ENCODE results near the gene TEAD1. TPM values are rescaled to one million over a fixed set of nuclear protein-coding genes. Genes with fewer than 3 reads are reported as not detected.

Gene TEAD1
- total and polyA plus RNA-seq, 9 of the 15 experiments (the other 6 are each of a cell fraction or from before 2014, with no cell fraction given): 1.7 to 17.7 (median 10.8) TPM

- no peak overlapping the region for H3K9ac ChIP-seq (ENCODE audit: insufficient read depth in 1 of 2, low read depth in 2 of 2, low read length in 2 of 2)
- H3K4me2 ChIP-seq (ENCODE audit: insufficient read depth, low read length): no peak overlapping the region
- no peaks in the 10 kb centered on the region for H3K27me3 ChIP-seq (ENCODE audit: control insufficient read depth in 2 of 2, insufficient read depth in 2 of 2, low read length in 2 of 2)
- FAIRE-seq (no peak), ATAC-seq (peak; percentile 78), DNase-seq (ENCODE audit: extremely low read depth in 1 of 4, low spot score in 3 of 4) (peak in 2 of 4 experiments; percentile 26 to 50)
- in situ Hi-C loops (cut with MboI): no loop called here
- intact Hi-C loops (cut with micrococcal nuclease): no loop called here
- no peaks in the 10 kb centered on the region for H3K79me2 ChIP-seq (ENCODE audit: control insufficient read depth, insufficient read depth, low read length)
- CTCF ChIA-PET (ENCODE audit: low intra/inter-chr PET ratio): no interaction called here
- peaks cover 0 to 4% of the 10 kb centered on the region in 2 experiments; a peak in 2 of 5 replicates for H3K4me1 ChIP-seq (replicated peaks in 1 of 2; ENCODE audit: control insufficient read depth in 2 of 2, insufficient read depth in 2 of 2, low read length in 2 of 2)
- H3K36me3 ChIP-seq (ENCODE audit: control insufficient read depth, insufficient read depth, low read length): no peaks in the 10 kb centered on the region
- peak overlapping the region; percentile 85 for H2AFZ ChIP-seq (ENCODE audit: low read depth, low read length)
- no peaks in the 10 kb centered on the region for H4K20me1 ChIP-seq (replicated peaks; ENCODE audit: control insufficient read depth, insufficient read depth, low read length)
- H3K9me3 ChIP-seq (replicated peaks; ENCODE audit: control insufficient read depth, insufficient read depth, low read depth, low read length): no peaks in the 10 kb centered on the region; the same call in 1 of the 2 replicates
- no peaks in the 10 kb centered on the region for H3K9me1 ChIP-seq (ENCODE audit: control insufficient read depth, insufficient read depth, low read length)
- POLR2A ChIA-PET: no interaction called here
- no peak overlapping the region for H3K4me3 ChIP-seq
- no peak overlapping the region for H3K27ac ChIP-seq (ENCODE audit: extremely low read depth, low read depth, low read length)
- WGBS (ENCODE audit: insufficient coverage, low coverage, missing lambda C conversion rate): 30% methylated on average over 5 of the region's 5 CpGs
- no TSS peak for BruUV-seq (replicated peaks)
- TF ChIP-seq HSF4 (CRISPR knock-in tag; IDR thresholded peaks at IDR 0.05; ENCODE audit: borderline replicate concordance) (no peak), ZNF780A (CRISPR knock-in tag; IDR thresholded peaks at IDR 0.05) (no peak), ZBTB8A (IDR thresholded peaks at IDR 0.05; ENCODE audit: partially characterized antibody) (no peak), ZNF740 (CRISPR knock-in tag; IDR thresholded peaks at IDR 0.05) (no peak), ZNF740 (tag; IDR thresholded peaks at IDR 0.05) (no peak), FOXK2 (conservative IDR thresholded peaks at IDR 0.05 in 1 of 2, IDR thresholded peaks at IDR 0.05 in 1 of 2; ENCODE audit: low read depth in 2 of 2) (no peak), CBX8 (IDR thresholded peaks at IDR 0.05; ENCODE audit: borderline replicate concordance, extremely low read depth, low read depth, low read length, poor library complexity, severe bottlenecking) (no peak), EGR1 (conservative IDR thresholded peaks at IDR 0.05) (peak; percentile 81), DPF2 (IDR thresholded peaks at IDR 0.05) (no peak), POLR2B (IDR thresholded peaks at IDR 0.05; ENCODE audit: low read depth, partially characterized antibody) (no peak), ZNF764 (CRISPR knock-in tag; IDR thresholded peaks at IDR 0.05; ENCODE audit: low read depth) (no peak), ATF7 (IDR thresholded peaks at IDR 0.05) (no peak), RBM39 (optimal IDR thresholded peaks at IDR 0.05; ENCODE audit: low read depth, low read length) (no peak), ZNF589 (CRISPR knock-in tag; IDR thresholded peaks at IDR 0.05; ENCODE audit: low read depth) (no peak), VEZF1 (CRISPR knock-in tag; IDR thresholded peaks at IDR 0.05) (no peak), E2F6 (IDR thresholded peaks at IDR 0.05; ENCODE audit: borderline replicate concordance in 1 of 2, extremely low read depth in 1 of 2, insufficient read depth in 1 of 2, insufficient read length in 1 of 2, low read depth in 1 of 2, low read length in 1 of 2, poor library complexity in 1 of 2, severe bottlenecking in 1 of 2) (peak in 1 of 2 experiments; percentile 36)
Measured at GRCh38 chr11:12642040-12642439, 32.2 kb upstream of the TEAD1 start.
